ENCODE data around the gene NOTCH3. TPM values are rescaled to one million over a fixed set of nuclear protein-coding genes. Genes with fewer than 3 reads are reported as not detected.
A peak's percentile ranks its signal among the peaks of the same experiment; 100 is the strongest.

Gene NOTCH3
- total RNA-seq, 1 experiment from 2014 or later, result 0.45 TPM

DNA sequence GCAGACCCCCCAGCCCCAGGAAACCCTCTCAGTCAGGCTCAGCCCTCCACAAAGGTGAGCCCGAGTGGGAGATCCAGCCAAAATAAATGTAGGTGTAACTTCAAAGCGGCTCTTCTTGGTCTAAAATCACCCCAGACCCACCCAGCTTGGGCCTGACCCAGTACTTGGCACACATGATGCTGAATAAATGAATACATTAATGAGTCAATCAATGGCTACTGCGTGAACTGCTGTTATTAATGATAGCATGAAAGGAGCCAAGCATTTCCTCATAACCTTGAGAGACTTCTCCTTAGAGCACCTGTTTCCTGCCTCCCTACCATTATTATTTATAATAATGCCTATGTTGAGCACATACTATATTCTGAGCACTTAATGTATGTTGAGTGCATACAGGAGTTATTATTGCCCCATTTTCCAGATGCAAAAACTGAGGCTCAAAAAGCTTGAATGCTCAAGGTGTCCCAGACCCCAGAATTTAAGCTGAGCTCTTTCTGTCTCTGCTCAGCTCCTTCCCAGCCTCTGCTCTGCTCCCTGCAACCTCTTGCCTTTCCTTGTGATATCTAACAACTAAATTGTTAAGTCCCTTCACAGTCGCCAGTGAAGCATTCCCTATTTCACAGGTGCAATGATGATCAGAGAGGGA, 4.3 kb downstream of the NOTCH3 start:
- H3K4me1 ChIP-seq (ENCODE audit: low read length), result peaks cover 18% of the 10 kb centered on the region
- no peak overlapping the region for H3K4me2 ChIP-seq (ENCODE audit: low read depth, low read length, poor library complexity, severe bottlenecking)
- no peak overlapping the region for H3K4me3 ChIP-seq (ENCODE audit: low read length)
- no peak for DNase-seq
- H3K9me3 ChIP-seq (ENCODE audit: low read length), result no peaks in the 10 kb centered on the region
- no peaks in the 10 kb centered on the region for H4K20me1 ChIP-seq (ENCODE audit: insufficient read depth, low read depth, low read length)
- H3K79me2 ChIP-seq (ENCODE audit: low read length), result no peaks in the 10 kb centered on the region
- H3K36me3 ChIP-seq (ENCODE audit: insufficient read depth, low read length), result no peaks in the 10 kb centered on the region
- H2AFZ ChIP-seq (ENCODE audit: low read length), result no peak overlapping the region
- H3K9me2 ChIP-seq (replicated peaks; ENCODE audit: insufficient read depth, low read length), result no peaks in the 10 kb centered on the region
- no peak overlapping the region for H3K9ac ChIP-seq (ENCODE audit: low read length)
- H3K27ac ChIP-seq (ENCODE audit: low read length), result peak overlapping the region; percentile 83
- no peaks in the 10 kb centered on the region for H3K27me3 ChIP-seq (ENCODE audit: low read length)

DNA sequence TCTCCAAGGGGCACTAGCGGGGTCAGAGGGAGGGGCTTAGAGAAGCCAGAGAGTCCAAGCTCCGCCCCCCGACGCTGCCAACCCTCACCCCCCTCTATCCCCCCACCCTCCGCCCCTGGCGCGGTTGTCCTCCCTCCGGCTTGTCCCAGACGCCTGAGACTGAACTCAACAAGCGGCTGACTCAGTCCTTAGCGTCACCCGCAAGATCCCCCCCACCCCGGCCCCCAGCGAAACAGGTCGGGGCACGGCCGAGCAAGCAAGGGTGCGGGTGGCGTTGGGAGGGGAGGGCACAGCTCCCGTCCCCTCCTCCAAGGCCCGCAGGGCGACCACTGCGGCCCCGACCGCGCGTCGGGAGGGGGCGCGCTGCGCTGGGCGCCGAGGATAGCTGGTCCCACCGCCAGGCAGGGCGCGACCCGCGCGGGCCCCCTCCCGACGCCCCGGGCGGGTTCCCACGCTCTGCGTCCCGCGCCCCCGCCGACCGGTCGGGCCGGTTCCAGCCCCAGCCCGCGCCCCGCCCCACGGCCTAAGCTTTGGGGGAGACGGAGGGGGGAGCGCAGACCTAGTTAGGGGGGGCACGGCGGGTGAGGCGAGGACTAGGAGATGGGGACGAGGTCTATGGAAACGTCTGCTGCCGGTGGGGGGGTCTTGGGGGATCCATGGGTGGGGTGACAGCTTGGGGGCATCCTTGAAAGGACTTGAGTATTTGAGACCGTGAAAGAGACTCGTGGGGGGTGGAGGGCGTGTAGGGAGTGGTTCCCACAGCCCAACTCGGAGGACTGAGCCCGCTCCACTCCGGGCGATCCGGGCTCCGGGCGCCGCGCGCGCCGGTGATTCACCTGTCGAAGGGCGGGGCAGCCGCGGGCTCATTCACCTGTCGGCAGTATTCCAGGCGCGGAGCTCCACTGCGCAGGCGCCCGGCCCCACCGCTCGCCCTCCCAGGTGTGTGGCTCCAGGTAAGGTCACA, 5.1 kb downstream of the NOTCH3 start:
- H3K27ac ChIP-seq (ENCODE audit: low read length), result no peak overlapping the region
- no peak overlapping the region for H3K9ac ChIP-seq (ENCODE audit: low read length)
- H3K4me3 ChIP-seq (ENCODE audit: low read length), result no peak overlapping the region
- peaks cover 18% of the 10 kb centered on the region for H3K4me1 ChIP-seq (ENCODE audit: low read length)
- H3K4me2 ChIP-seq (ENCODE audit: low read depth, low read length, poor library complexity, severe bottlenecking), result no peak overlapping the region
- no peaks in the 10 kb centered on the region for H4K20me1 ChIP-seq (ENCODE audit: insufficient read depth, low read depth, low read length)
- DNase-seq, result no peak
- no peaks in the 10 kb centered on the region for H3K79me2 ChIP-seq (ENCODE audit: low read length)
- no peak overlapping the region for H2AFZ ChIP-seq (ENCODE audit: low read length)
- H3K27me3 ChIP-seq (ENCODE audit: low read length), result no peaks in the 10 kb centered on the region
- H3K9me3 ChIP-seq (ENCODE audit: low read length), result no peaks in the 10 kb centered on the region
- no peaks in the 10 kb centered on the region for H3K9me2 ChIP-seq (replicated peaks; ENCODE audit: insufficient read depth, low read length)
- no peaks in the 10 kb centered on the region for H3K36me3 ChIP-seq (ENCODE audit: insufficient read depth, low read length)

DNA sequence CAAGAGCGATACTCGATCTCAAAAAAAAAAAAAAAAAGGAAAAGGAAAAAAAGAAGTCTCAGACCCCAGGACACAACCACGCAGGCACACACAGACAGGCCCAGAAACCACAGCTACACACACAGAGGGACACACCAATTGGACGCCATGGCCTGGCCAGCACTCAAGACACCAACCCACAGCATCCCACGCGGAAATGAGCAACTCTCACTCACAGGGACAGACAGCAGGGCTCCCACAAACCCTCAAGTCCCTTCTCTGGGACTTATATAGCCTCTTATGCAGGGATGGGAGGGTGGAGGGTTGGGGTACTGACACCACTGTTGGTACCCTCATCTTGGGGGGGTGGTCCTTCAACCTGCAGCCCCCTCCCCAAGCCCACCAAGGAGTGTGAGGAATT, 5.9 kb downstream of the NOTCH3 start:
- no peak overlapping the region for H3K9ac ChIP-seq (ENCODE audit: low read length)

DNA sequence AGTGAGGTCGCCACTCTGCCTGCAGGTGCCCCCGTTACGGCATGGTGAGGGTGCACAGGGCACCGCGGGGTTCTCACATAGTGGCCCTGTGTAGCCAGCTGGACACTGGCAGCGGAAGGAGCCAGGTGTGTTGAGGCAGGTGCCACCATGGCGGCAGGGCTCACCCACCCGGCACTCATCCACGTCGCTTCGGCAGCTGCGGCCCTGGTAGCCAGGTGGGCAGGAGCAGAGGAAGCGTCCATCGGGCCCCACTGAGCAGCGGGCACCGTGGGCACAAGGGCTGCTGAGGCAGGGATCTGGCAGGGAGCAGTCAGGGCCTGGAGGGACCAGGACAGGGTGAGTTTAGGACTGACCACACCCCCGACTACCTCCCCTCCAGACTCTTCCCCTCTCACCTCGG, 8.8 kb downstream of the NOTCH3 start:
- Histone ChIP-seq H3K9me3 (ENCODE audit: low read length) (no peaks in the 10 kb centered on the region), H3K4me2 (ENCODE audit: low read depth, low read length, poor library complexity, severe bottlenecking) (no peak overlapping the region), H3K79me2 (ENCODE audit: low read length) (no peaks in the 10 kb centered on the region), H3K9me2 (replicated peaks; ENCODE audit: insufficient read depth, low read length) (no peaks in the 10 kb centered on the region), H4K20me1 (ENCODE audit: insufficient read depth, low read depth, low read length) (no peaks in the 10 kb centered on the region), H3K9ac (ENCODE audit: low read length) (no peak overlapping the region), H3K27me3 (ENCODE audit: low read length) (no peaks in the 10 kb centered on the region), H3K27ac (ENCODE audit: low read length) (no peak overlapping the region), H2AFZ (ENCODE audit: low read length) (no peak overlapping the region), H3K36me3 (ENCODE audit: insufficient read depth, low read length) (peaks cover under 1% of the 10 kb centered on the region), H3K4me3 (ENCODE audit: low read length) (no peak overlapping the region), H3K4me1 (ENCODE audit: low read length) (peaks cover 4% of the 10 kb centered on the region)
- no peak for DNase-seq

More for the DNA sequence above, 5.9 kb downstream of the NOTCH3 start:
- DNase-seq, result no peak
- Histone ChIP-seq H3K36me3 (ENCODE audit: insufficient read depth, low read length) (no peaks in the 10 kb centered on the region), H3K27me3 (ENCODE audit: low read length) (no peaks in the 10 kb centered on the region), H4K20me1 (ENCODE audit: insufficient read depth, low read depth, low read length) (no peaks in the 10 kb centered on the region), H3K79me2 (ENCODE audit: low read length) (no peaks in the 10 kb centered on the region), H2AFZ (ENCODE audit: low read length) (no peak overlapping the region), H3K4me3 (ENCODE audit: low read length) (no peak overlapping the region), H3K27ac (ENCODE audit: low read length) (no peak overlapping the region), H3K9me3 (ENCODE audit: low read length) (no peaks in the 10 kb centered on the region), H3K4me1 (ENCODE audit: low read length) (peaks cover 18% of the 10 kb centered on the region), H3K9me2 (replicated peaks; ENCODE audit: insufficient read depth, low read length) (no peaks in the 10 kb centered on the region), H3K4me2 (ENCODE audit: low read depth, low read length, poor library complexity, severe bottlenecking) (no peak overlapping the region)

DNA sequence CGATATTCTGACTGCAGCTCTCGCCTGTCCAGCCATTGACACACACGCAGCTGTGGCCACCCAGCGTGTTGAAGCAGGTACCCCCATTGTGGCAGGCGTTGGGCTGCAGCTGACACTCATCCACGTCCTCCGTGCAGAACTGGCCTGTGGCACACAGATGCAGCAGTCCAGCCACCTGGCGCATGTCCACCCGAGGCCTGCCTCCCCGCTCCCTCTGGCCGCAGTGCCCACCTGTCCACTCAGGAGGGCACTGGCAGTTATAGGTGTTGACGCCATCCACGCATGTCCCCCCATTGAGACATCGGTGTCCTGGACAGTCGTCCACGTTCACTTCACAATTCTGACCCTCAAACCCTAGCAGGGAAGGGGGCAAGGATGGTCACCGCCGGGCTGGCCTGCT, 9.3 kb downstream of the NOTCH3 start:
- H3K4me1 ChIP-seq (ENCODE audit: low read length), result no peaks in the 10 kb centered on the region
- no peaks in the 10 kb centered on the region for H3K9me2 ChIP-seq (replicated peaks; ENCODE audit: insufficient read depth, low read length)
- no peak overlapping the region for H3K9ac ChIP-seq (ENCODE audit: low read length)
- no peaks in the 10 kb centered on the region for H4K20me1 ChIP-seq (ENCODE audit: insufficient read depth, low read depth, low read length)
- H2AFZ ChIP-seq (ENCODE audit: low read length), result no peak overlapping the region
- H3K79me2 ChIP-seq (ENCODE audit: low read length), result no peaks in the 10 kb centered on the region
- no peak overlapping the region for H3K4me3 ChIP-seq (ENCODE audit: low read length)
- H3K27ac ChIP-seq (ENCODE audit: low read length), result no peak overlapping the region
- no peak for DNase-seq
- peaks cover 4% of the 10 kb centered on the region for H3K36me3 ChIP-seq (ENCODE audit: insufficient read depth, low read length)
- no peaks in the 10 kb centered on the region for H3K27me3 ChIP-seq (ENCODE audit: low read length)
- no peaks in the 10 kb centered on the region for H3K9me3 ChIP-seq (ENCODE audit: low read length)
- H3K4me2 ChIP-seq (ENCODE audit: low read depth, low read length, poor library complexity, severe bottlenecking), result no peak overlapping the region

DNA sequence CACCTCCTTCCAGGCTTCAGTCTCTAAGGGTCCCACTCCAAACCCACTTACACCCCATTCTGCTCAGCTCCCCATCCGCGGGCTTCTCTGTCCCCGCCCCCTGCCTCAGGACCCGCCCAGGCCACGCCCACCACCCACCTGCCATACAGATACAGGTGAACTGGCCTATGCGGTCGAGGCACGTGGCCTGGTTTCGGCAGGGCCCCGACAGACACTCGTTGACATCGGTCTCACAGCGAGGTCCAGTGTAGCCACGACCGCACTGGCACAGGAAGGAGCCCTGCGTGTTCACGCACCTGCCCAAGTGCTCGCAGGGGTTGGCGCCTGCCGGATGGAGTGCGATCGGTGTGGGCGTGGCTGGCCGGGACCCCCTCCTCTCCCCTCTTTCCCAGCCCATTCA, 11.9 kb downstream of the NOTCH3 start:
- 0 out of 2 replicates have a peak, but pooled peaks cover 3% of the 10 kb centered on the region for H3K4me1 ChIP-seq (ENCODE audit: low read length)
- no peaks in the 10 kb centered on the region for H3K9me2 ChIP-seq (replicated peaks; ENCODE audit: insufficient read depth, low read length)
- no peak overlapping the region for H3K9ac ChIP-seq (ENCODE audit: low read length)
- no peaks in the 10 kb centered on the region for H3K79me2 ChIP-seq (ENCODE audit: low read length)
- H3K27ac ChIP-seq (ENCODE audit: low read length), result no peak overlapping the region
- H3K4me2 ChIP-seq (ENCODE audit: low read depth, low read length, poor library complexity, severe bottlenecking), result no peak overlapping the region
- peaks cover 4% of the 10 kb centered on the region for H3K36me3 ChIP-seq (ENCODE audit: insufficient read depth, low read length)
- no peaks in the 10 kb centered on the region for H4K20me1 ChIP-seq (ENCODE audit: insufficient read depth, low read depth, low read length)
- no peaks in the 10 kb centered on the region for H3K9me3 ChIP-seq (ENCODE audit: low read length)
- H2AFZ ChIP-seq (ENCODE audit: low read length), result no peak overlapping the region
- no peaks in the 10 kb centered on the region for H3K27me3 ChIP-seq (ENCODE audit: low read length)
- H3K4me3 ChIP-seq (ENCODE audit: low read length), result no peak overlapping the region
- no peak for DNase-seq

DNA sequence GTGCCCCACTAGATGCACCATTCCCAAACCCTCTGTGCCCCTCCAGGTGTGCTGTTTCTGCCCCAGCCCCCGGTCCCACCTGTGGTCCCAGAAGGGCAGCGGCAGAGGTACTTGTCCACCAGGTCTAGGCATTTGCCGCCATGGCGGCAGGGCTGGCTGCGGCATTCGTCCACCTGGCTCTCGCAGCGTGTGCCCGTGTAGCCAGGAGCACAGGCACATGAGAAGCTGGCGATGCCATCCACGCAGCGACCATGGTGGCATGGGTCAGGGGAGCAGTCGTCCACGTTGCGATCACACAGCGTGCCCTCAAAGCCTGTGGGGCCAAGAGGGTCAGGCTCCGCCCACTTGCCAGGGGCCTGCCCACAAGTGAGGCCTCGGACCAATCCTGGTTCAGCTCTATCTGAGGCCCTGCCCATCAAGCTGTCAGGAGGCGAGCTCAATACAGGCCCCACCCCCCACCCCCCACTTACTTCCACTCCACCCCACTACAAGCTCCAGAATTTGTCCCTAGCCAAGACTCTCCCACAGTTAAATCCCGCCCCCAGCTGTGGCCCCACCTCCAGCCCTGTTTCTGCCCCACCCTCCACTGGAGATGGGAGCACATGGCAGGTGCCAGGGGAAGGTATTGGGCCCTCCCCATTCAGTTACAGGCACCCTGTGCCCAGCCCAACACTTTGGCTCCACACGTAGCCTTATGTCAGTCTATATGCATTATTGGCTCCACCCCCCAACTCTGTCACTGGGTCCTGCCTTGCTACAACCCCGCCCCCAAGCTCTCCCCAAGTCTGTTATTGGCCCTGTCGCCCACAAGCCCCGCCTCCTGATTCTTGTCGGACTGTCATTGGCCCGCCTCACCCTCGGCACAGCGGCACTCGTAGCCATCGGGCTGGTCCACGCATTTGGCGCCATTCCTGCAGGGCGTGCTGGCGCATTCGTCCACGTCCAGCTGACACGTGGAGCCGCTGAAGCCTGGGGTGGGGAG, 13.5 kb downstream of the NOTCH3 start:
- Histone ChIP-seq H4K20me1 (ENCODE audit: insufficient read depth, low read depth, low read length) (no peaks in the 10 kb centered on the region), H3K27ac (ENCODE audit: low read length) (no peak overlapping the region), H3K4me2 (ENCODE audit: low read depth, low read length, poor library complexity, severe bottlenecking) (no peak overlapping the region), H3K9ac (ENCODE audit: low read length) (no peak overlapping the region), H3K36me3 (ENCODE audit: insufficient read depth, low read length) (peaks cover 4% of the 10 kb centered on the region), H3K4me3 (ENCODE audit: low read length) (no peak overlapping the region), H2AFZ (ENCODE audit: low read length) (no peak overlapping the region), H3K79me2 (ENCODE audit: low read length) (no peaks in the 10 kb centered on the region), H3K4me1 (ENCODE audit: low read length) (0 out of 2 replicates have a peak, but pooled peaks cover 3% of the 10 kb centered on the region), H3K27me3 (ENCODE audit: low read length) (no peaks in the 10 kb centered on the region), H3K9me3 (ENCODE audit: low read length) (no peaks in the 10 kb centered on the region), H3K9me2 (replicated peaks; ENCODE audit: insufficient read depth, low read length) (no peaks in the 10 kb centered on the region)
- DNase-seq, result peak; percentile 77
